Stimulated activated CD8-positive, alpha-beta memory T cell treated with anti-CD3 and anti-CD28 coated beads, Interleukin-4, amount 100 ng/mL, for 4 hours (primary cell): Measurements from ENCODE around the gene CUL7.
"Not testable (repeated sequence)": the region's sequence is repeated elsewhere in the genome, so short reads cannot be mapped to it uniquely, and the experiment has no call there.

Source experiments
- DNase-seq, 2 donors: peaks; one replicate each; pipeline ENCODE4 v3.0.0-alpha.2; 2020; ENCODE audit warnings: low read depth in 2 of 2, low spot score in 1 of 2

Gene CUL7

GRCh38 chr6:43016176-43016942 is 37.3 kb downstream of the CUL7 start:
- no peak for DNase-seq

GRCh38 chr6:43014434-43014909 is 39.2 kb downstream of the CUL7 start:
- no peak for DNase-seq

GRCh38 chr6:43013843-43014433 is 39.7 kb downstream of the CUL7 start, which contains the start of the genes KLHDC3 and MEA1:
Gene KLHDC3 (plus strand): TSS chr6:43014249. CDS start chr6:43017193, 2,944 bp downstream.
Gene MEA1 (minus strand): TSS chr6:43013946. CDS start chr6:43013813, 133 bp downstream.
- peak; percentile 97 to 98 for DNase-seq

- no peak for DNase-seq
These were observed 40.4 kb downstream of the CUL7 start for GRCh38 chr6:43013097-43013842.

- no peak for DNase-seq
These were observed 41.3 kb downstream of the CUL7 start for GRCh38 chr6:43012364-43012763.

GRCh38 chr6:43011207-43011606 is 42.4 kb downstream of the CUL7 start:
- no peak for DNase-seq

- DNase-seq: no peak
These were observed 44.5 kb downstream of the CUL7 start for GRCh38 chr6:43009124-43009523.

GRCh38 chr6:43007126-43007525 is 46.5 kb downstream of the CUL7 start:
- DNase-seq: no peak

GRCh38 chr6:43006251-43006650 is 47.4 kb downstream of the CUL7 start:
- DNase-seq: no peak

GRCh38 chr6:43005844-43006243 is 47.8 kb downstream of the CUL7 start:
- DNase-seq: no peak

- DNase-seq: no peak
These were observed 51.8 kb downstream of the CUL7 start for GRCh38 chr6:43001843-43002242.

GRCh38 chr6:42998205-42998604 is 55.4 kb downstream of the CUL7 start:
- DNase-seq: not testable (repeated sequence)

- DNase-seq: no peak
These were observed 57.1 kb downstream of the CUL7 start for GRCh38 chr6:42996513-42996912.

GRCh38 chr6:42993445-42993844 is 60.2 kb downstream of the CUL7 start:
- no peak for DNase-seq

- DNase-seq: no peak
These were observed 63.7 kb downstream of the CUL7 start for GRCh38 chr6:42989923-42990322.

GRCh38 chr6:42988486-42989020 is 65.1 kb downstream of the CUL7 start:
- no peak for DNase-seq
